Right lung (tissue), 5 donors: ENCODE data around the gene MAP3K3. TPM values are rescaled to one million over a fixed set of nuclear protein-coding genes. Genes with fewer than 3 reads are reported as not detected.
A peak's percentile ranks its signal among the peaks of the same experiment; 100 is the strongest.

ENCODE experiments used
- DNase-seq, 2 donors: peaks; one replicate each; pipeline ENCODE4 v3.0.0-alpha.2; 2013
- polyA plus RNA-seq, 5 donors: library from polyadenylated mRNA; unstranded; fragments of 120-200 nt; gene quantifications; one replicate each; pipeline versions ENCODE4 v1.2.1 to v1.2.3, GENCODE V29; 2013; ENCODE audit warnings: inconsistent platforms in 1 of 5, low replicate concordance in 1 of 5; ENCODE audit not compliant: insufficient read length in 5 of 5, insufficient read depth in 1 of 5

MAP3K3 gene
- polyA plus RNA-seq, 5 donors = 36.3 to 43.0 (median 39.9) TPM

- no peak for DNase-seq
These were observed 25.7 kb downstream of the MAP3K3 start for GRCh38 chr17:63647936-63648335.

- DNase-seq = no peak
These were observed 27.6 kb downstream of the MAP3K3 start for GRCh38 chr17:63649813-63650212.

DNA sequence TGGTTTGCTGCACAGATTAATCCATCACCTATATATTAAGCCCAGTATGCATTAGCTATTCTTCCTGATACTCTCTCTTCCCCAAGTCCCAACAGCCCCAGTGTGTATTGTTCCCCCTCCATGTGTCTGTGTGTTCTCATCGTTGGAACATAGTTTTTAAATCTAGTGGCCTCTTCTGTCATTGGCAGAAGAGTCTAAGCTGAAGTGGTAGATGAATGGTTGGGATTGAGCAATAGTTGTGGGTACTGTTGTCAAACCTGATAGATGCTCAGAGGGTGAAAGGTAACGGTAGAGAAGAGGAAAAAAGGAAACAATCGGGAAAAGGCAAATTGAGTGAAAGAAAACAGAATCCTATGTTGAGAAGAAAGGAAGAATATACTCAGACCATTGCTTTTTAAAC is 29.9 kb downstream of the MAP3K3 start:
- DNase-seq = no peak

DNA sequence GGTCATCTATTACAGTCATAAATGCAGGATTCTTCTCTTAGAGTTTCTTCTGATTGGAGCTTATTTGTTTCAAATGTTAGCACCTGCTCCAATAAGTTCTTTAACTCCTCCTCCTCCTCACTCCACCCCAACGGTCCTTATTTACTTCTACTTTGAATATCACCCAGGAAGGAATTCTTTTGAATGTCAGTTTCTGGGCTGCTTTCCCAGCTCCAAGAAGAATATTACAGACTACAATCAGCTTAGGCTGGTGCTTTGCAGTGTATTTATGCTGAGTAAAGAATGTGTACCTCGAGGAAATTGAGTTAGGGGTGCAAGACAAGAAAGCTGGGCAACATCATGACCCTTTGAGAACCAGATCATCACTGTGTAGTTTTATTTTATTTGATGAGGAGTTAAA is 30.8 kb downstream of the MAP3K3 start:
- peak; percentile 22 to 29 for DNase-seq

DNA sequence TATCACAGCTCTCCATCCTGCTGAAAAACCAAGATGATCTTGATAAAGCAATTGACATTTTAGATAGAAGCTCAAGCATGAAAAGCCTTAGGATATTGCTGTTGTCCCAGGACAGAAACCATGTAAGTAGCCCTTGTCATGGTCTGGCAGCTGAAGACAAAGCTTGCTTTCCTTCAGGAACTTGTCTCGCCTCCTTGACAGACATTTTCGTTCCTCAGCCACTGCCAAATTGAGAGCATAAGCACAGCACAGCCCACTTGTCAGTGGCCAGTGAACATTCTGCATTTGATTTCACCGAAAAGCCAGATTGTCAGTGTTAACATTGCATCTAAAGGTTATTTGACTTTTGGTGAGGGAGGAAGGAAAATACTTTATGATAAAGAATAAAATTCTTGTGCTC is 35.6 kb downstream of the MAP3K3 start:
- no peak for DNase-seq

DNA sequence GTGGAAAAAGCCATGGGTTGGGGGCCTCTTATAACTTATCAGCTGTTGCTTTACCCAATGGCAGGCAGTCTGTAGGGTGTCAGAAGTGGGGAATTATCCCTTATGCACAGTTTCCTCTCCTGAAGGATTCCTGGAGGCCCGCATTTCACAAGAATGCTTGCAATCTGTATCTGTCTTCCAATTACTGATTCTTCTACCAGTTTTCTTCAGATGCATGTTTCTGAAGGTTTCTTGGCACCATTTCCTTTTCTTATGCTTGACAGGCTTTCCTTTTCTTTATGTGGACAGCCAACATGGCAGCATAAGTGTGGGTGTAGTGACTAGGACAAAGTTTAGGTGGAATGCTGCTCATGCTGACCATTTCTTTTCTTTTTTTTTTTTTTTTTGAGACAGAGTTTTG is 36.1 kb downstream of the MAP3K3 start:
- DNase-seq = no peak

DNA sequence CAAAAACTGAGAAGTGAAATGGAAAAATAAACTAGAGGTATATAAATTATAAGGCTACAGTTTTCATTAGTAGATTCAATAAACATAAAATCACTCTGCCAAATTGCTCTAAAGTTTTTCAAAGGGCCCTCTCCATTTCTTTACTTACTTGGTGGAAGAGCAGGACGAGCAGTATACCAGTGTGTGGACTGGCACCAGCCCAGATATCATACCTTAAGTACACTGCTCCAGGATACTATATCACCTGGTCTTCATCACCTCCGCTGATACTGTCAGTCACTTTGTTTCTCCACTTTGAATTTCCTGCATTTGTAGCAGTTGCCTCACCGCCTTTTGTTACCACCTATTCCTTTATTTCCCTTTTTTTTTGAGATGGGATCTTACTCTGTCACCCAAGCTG is 37.6 kb downstream of the MAP3K3 start:
- no peak for DNase-seq

DNA sequence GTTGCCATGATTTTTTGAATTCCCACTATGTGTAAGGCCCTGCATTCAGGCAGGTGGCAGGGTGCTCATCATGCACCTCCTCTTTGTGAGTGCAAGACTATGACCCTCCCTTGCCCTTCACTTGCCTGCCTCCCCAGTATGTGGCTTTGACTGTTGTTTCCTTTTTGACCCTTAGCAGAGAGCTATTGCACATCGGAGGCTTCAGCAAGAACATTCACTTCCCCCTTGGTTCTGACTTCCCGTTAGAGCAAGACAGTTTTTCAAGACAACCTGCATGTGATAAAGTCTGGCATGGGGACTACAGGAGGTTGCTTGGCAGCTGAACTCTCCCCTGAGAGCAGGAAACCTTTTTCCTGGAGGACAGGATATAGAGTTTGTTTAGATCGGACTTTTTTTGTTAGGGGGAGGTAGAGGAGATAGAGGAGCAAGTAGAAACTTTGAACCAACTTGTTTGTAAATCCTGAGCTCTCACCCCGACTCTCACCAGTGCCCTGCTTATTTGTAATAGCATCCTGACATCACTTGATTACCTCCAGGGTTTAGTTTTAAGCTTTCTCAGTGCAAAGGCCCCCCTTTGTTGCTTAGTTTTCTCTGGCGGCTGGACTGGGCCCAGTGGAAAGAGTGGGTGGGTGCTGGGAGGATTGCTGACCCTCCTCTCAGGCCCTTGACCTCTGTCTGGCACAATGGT is 43.5 kb downstream of the MAP3K3 start:
- no peak for DNase-seq

DNA sequence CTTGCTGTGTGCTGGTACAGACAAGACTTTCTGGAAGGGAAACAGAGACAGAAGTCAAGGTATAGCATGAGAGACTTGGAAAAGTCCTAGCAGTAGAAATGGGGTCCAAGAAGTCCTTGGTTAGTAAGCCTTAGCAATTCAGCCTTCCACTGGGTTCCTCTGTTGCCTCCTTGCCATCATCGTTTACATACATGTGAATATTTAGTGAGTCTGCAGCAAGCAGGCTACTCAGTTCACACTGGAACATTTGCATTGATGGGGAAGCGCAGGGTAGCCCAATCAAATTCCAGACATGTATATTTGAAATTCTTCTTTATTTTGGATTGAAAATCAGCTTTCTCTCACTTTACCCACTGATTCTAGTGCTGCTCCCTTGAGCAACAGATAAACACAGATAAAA is 50.6 kb downstream of the MAP3K3 start:
- DNase-seq = no peak

- no peak for DNase-seq
These were observed 53.0 kb downstream of the MAP3K3 start for GRCh38 chr17:63675231-63675606.

DNA sequence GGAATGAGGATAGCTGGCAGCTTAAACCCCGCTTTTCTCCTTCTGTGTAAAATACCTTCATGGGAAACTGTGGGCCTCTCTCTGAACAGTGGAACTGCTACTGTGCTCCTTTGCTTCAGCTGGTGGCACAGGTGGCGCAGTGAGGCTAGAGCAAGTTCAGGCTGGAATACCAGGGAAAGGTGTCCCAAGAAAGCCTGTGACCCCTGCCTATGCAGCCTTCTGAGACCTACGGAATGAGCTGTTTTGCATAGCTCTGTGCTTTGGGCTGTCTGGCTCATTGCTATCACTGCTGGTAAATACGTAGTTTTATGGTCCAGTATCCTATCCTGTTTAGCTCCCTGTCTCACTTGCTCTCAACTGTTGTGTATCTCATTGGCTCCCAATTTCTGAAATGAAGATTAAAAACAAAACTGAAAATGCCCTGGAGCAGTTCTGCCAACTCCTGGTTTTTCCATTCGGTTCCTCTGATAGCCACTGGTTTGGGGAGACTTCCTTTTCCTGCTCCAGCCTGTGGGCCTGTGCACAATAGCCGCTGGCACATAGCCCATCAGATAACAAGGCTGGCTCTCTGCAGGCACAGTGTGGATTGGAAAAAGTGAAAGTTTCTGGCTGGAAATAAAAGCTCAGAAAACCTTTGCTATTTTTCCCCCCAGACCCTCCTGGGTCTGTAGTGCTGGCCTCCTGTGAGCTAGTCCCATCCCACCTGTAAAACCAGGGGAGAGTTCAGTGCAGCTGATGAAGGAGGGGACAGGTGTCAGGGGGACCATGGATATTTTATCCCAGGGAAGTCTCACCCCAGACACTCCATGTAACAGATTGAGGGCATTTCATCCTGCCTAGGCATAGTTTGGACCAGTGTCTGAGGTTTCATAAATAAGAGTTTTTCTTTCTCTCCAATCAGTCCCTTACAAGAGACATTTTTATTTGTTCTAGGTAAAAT is 53.7 kb downstream of the MAP3K3 start:
- peak; percentile 80 to 83 for DNase-seq

- no peak for DNase-seq
These were observed 54.4 kb downstream of the MAP3K3 start for GRCh38 chr17:63676584-63676983.

GRCh38 chr17:63679214-63679613 is 57.0 kb downstream of the MAP3K3 start:
- no peak for DNase-seq

DNA sequence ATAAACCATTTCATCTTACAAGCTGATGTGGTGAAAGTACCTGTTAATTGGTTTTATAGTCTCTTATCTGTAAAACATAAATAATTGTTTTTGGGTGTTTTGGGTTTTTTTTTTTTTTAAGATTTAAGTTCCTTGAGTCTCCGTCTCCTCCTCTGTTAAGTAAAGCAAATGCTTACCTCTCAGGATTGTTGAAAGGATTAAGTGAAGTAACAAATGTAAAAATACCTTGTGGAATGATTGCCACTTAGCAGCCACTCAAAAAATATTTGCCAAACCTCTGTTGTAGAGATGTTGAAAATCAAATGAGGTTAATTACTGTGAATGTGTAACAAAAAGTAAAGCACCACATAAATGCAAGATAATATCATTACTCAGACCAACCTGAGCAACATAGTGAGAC is 58.5 kb downstream of the MAP3K3 start:
- no peak for DNase-seq

- no peak for DNase-seq
These were observed 59.3 kb downstream of the MAP3K3 start for GRCh38 chr17:63681530-63681929.

DNA sequence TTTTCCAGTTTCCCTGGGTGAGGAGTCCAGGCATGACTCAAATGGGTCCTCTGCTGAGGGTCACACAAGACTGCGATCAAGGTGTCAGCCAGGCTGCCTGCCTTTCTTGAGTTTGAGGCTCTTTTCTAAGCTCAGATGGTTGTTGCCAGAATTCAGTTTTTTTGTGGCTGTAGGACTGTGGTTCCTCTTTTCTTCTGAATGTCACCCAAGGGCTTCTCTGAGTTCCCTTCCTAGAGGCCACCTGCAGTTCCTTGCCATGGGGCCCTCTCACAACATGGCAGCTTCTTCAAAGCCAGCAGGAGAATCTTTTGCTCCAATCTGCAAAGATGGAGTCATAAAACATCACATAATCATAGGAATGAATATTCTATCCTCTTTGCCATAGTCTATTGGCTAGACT is 60.2 kb downstream of the MAP3K3 start:
- DNase-seq = no peak

GRCh38 chr17:63682981-63683380 is 60.8 kb downstream of the MAP3K3 start:
- no peak for DNase-seq

DNA sequence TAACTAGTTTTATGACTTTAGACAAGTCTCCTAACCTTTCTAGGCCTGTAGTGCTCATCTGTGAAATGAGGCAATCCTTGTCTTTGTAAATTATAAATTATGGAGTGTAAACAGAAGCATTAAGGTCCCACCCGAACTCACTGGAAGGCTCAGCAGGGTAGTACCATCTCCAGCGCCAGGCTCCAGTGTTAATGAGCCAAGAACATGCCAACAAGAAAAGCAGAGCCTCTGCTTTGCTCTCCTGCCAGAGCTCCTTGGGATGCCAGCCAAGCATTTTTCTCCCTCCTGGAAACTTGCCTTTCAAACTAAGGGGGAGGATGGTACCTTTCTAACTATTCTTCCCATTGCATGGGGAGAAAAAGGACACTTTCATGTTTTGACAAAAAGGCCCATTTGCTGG is 62.8 kb downstream of the MAP3K3 start:
- no peak for DNase-seq

DNA sequence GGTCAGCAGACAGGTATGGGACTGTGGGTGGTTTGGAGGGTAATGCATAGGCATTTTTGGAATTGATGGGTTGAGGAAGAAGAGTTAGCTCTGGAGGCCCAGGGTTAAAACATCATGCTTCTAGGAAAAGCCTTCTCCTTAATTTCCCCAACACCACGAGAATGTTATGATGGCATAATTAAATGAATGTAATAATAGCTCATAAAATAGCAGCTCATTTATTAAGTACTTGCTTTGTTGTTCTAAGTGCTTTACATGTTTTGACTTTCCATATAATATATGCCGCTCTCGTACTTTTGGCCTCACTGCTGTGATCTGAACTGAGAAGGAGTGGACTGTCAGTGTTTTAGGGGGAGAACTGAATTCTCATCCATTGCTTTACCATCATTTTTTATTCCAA is 63.4 kb downstream of the MAP3K3 start:
- no peak for DNase-seq

GRCh38 chr17:63686138-63686685 is 64.0 kb downstream of the MAP3K3 start:
- no peak for DNase-seq

DNA sequence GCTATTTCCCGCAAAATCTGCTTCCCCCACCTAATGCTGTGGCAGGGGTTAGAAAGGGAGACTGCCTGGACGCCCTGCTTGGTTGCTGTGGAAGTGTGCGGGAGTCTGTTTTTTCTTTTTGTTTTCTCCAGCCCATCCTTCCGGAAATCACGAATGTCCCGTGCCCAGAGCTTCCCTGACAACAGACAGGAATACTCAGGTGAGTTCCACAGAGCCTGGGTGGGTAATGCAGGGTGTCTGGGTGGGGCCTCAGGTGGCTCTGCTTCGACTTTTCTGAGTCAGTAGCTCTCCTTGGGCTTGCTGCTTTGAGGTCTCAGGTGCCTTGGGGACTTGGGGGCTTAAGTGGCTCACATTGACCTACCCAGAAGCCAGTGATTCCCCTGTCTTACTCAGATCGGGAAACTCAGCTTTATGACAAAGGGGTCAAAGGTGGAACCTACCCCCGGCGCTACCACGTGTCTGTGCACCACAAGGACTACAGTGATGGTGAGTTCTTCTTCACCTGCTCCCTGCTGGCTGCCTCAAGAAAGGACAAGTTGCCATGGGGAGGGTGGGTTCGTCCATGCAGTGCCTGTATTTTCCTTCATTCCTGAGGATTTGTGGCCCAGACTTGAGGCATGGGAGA is 66.3 kb downstream of the MAP3K3 start:
- no peak for DNase-seq

GRCh38 chr17:63689479-63689878 is 67.3 kb downstream of the MAP3K3 start:
- no peak for DNase-seq
